GM15510 (cell line): ENCODE data around the gene UBE2E2.

Experiments used
- POLR2A ChIP-seq: IDR thresholded peaks from 3 replicates; pipeline ENCODE4 v1.6.1; 2011; ENCODE audit warnings: borderline replicate concordance; ENCODE audit not compliant: insufficient read length; ENCODE audit errors: extremely low read depth

UBE2E2 gene

GRCh38 chr3:23629181-23629894 lies 426.2 kb downstream of the UBE2E2 start:
- no peak for TF ChIP-seq POLR2A

GRCh38 chr3:23633261-23633960 lies 430.3 kb downstream of the UBE2E2 start:
- no peak for TF ChIP-seq POLR2A

GRCh38 chr3:23637339-23637738 lies 434.2 kb downstream of the UBE2E2 start:
- no peak for TF ChIP-seq POLR2A

GRCh38 chr3:23640471-23641146 lies 437.5 kb downstream of the UBE2E2 start:
- no peak for TF ChIP-seq POLR2A
